GM18502 (cell line): ENCODE measurements around the gene DPP7.

ENCODE experiments used
- ATAC-seq: cut with Tn5 transposase; IDR thresholded peaks from one replicate; pipeline ENCODE4 v1.9.1; 2021; ENCODE audit warnings: mild to moderate bottlenecking; ENCODE audit not compliant: unreplicated experiment, poor library complexity

DPP7 gene

DNA sequence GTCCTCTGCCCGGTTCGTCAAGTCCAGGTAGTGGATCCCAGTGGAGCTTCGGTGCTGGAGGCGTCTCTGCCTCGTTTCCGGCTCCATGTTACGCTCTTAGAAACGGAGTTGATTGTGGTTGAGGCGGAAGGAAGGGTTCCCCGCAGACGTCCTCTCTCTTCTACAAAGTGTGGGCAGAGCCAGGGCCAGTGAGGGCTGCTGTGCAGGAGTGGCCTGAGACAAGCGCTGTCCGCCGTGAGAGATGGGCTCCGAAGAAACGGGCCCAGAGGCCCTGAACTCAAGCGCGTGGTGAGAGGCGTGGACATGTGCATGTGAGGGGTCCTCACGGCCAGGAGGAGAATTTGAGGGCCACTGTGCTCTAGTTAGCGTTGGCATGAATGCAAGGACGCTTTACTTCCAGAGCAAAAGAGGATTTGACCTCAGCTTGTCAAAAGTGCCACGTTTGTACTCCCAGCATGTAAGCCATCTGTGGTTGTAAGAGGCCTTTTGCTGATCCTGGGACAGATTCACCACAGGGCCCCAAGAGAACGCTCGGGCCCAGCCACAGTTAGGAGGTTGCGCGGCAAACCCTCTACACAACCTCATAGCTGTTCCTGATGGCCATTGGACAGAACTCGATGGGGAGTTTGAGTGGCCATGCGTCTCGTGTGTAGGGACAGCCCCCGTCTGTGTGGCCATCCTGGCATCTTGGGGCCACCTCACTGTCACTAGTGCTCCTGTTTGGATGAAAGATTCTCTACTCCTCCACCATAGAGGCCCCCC, 17.6 kb downstream of the DPP7 start:
- ATAC-seq = no peak

DNA sequence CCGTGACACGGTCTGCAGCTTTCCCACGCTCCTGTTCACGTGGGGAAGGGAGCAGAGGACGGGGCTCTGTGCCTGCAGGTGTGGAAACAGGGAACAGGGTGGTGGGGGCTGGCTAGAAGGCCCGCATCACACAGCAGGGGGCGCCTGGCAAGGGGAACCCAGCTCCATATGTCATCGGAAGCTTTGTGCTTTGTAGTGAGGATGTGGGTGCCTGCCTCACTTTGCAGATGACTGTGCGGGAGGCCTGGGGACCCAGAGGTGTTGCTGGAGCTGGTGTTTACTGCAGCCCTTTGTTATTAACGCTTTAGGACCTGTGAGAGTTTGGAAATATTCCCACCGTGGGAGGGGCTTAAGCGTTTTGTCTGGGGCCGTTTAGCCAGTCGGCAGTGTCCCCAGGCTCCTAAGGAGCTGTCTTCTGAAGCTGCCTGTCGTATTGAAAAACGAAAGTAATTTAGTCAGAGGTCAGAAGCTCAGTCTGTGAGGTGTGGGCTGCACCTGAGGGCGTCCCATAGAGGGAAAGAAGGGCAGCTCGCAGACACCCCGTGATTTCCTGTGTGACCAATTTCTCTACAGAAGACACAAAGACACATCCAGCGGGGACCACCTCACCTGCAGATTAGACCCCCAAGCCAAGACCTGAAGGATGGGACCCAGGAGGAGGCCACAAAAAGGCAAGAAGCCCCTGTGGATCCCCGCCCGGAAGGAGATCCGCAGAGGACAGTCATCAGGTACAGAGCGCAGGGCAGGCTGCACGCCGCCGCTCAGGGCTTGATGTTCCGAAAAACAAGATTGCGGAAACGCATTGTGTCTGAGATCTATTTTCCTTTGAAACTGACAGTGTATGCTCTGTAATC, 18.6 kb downstream of the DPP7 start:
- ATAC-seq = peak; percentile 78

- ATAC-seq = no peak
These were observed 25.1 kb downstream of the DPP7 start for GRCh38 chr9:137089232-137089947.

- no peak for ATAC-seq
These were observed 26.4 kb downstream of the DPP7 start for GRCh38 chr9:137088121-137088520.

DNA sequence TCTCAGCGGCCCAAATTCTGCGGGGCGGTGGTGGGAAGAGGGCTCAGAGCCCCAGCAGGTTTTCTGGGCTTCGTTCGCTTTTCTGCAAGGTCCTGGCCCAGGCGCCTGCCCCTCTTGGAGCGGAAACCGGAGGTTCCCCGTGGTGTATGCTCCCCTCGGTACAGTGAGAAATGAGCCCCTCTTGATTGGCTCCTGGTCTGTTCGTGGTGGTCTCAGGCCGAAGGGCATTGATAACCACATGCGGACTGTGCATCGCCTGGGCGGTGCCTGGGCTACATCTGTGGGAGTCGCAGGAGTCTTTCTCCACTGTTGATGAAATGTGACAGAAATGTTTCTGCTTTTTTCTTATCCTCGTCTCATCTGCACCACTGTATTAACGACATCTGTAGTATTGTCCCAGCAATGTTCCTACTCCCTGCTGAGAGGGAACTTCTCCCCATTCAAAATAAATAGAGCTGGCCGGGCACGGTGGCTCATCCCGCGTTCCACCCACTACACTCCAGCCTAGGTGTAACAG, 27.1 kb downstream of the DPP7 start:
- ATAC-seq = peak; percentile 0

- peak; percentile 76 for ATAC-seq
These were observed 27.8 kb downstream of the DPP7 start, which contains the start of gene MAN1B1 for GRCh38 chr9:137086531-137087408. MAN1B1 (plus strand) TSS chr9:137086985; CDS start chr9:137087000, 15 bp downstream.

- ATAC-seq = no peak
These were observed 28.5 kb downstream of the DPP7 start for GRCh38 chr9:137085920-137086530.

DNA sequence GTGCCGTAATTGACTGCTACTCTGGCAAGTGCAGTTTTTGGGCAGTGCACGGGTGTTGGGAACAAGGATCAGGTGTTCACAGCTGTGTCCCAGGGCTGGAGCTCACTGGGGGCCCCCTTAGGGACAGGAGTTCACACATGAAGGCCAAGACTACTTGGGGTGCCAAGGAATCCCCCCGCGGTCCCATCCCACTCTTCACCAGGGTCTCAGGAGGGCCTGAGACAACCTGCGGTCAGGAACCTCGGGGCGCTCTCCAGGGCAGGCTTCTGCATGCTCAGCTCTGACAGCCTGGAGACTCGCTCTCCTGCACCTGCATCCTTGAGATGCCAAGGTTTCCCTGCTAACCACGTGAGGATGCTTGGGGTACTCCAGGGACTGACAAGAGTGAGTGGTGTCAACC, 30.0 kb downstream of the DPP7 start:
- no peak for ATAC-seq

- ATAC-seq = no peak
These were observed 31.0 kb downstream of the DPP7 start for GRCh38 chr9:137083394-137084004.

- no peak for ATAC-seq
These were observed 31.6 kb downstream of the DPP7 start for GRCh38 chr9:137082925-137083290.

DNA sequence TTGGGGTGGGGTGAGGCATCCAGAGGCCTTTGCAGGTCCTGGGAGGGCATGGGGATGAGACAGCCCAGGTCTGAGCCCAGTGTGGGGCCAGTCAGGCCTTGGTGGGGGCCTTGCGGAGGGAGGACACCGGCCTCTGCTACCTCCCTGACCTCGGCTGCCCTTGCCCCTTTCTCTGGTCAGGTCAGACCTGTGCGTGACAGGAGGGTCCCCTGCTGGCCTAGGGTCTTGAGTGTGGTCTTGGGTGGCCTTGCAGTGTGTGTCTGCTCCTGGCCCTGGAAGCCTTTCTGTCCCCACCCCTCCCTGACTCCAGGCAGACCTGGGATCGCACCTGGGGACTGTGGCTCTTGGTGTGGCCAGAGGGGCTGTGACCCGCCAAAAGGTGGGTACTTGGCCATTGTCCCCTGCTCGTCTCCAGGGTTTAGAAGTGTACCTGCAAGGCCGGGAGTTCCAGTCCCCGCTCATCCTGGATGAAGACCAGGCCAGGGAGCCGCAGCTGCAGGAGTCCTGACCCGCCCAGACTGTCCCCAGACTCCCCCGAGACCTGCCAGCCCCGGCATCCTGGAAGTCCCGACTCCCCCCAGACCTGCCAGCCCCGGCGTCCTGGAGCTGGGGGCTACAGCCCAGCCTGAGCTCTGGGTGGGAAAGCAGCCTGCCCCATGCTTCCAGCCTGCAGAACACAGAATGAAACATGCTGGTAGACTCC, 32.2 kb downstream of the DPP7 start:
- no peak for ATAC-seq

- no peak for ATAC-seq
These were observed 34.0 kb downstream of the DPP7 start for GRCh38 chr9:137080260-137081122.

DNA sequence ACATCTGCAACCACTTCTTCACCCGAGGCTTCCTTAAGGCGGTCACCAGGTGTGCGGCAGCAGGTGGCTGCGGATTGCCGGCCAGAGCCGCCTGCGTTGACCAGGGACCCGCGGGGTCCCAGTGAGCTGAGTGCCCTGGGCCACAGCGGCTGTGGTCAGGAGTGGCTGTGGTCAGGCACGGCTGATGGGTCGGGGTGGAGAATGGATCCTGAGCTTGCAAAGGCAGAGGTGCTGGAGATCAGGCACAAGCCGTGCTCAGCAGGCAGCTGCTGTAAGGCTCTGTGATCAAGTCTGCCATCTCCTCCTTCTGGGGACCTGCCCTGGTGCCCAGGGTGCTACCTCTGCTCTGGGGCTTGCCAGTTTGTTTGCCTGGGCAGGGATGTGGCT, 35.1 kb downstream of the DPP7 start:
- ATAC-seq = no peak

GRCh38 chr9:137078701-137079400, 35.7 kb downstream of the DPP7 start:
- no peak for ATAC-seq

DNA sequence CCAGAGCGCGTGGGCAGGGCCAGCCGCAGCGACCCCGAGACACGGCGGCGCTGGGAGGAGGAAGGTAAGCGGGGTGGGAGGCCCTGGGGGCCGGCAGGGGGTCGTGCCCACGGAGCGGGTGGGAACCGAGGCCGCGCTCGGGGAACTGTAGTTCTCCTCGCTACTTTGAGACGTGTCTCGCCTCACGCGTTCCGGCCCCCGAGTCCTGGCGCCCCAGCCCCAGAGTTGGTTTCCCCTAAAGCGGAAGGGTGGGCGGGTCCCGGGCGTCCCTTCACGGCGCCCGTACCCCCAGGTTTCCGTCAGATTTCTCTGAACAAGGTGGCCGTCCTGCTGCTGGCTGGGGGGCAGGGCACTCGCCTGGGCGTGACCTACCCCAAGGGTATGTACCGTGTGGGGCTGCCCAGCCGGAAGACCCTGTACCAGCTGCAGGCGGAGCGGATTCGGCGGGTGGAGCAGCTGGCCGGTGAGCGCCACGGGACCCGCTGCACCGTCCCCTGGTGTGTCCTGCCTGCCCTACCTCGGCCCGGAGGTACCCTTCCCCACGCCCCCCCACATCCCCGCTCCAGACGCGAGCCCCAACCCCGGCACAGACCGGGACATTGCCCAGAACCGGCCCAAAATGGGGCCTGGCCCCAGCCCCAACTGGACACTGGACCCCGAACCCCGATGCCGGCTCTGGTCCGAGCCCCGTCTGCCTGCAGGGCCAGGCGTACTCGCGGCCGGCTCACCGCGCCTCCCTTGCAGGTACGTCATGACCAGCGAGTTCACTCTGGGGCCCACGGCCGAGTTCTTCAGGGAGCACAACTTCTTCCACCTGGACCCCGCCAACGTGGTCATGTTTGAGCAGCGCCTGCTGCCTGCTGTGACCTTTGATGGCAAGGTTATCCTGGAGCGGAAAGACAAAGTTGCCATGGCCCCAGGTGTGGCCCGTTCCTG, 36.5 kb downstream of the DPP7 start:
- peak; percentile 28 for ATAC-seq
